ENCODE data around the gene IRS2. TPM values are rescaled to one million over a fixed set of nuclear protein-coding genes. Genes with fewer than 3 reads are reported as not detected.

The IRS2 gene
- total RNA-seq, 1 experiment from 2014 or later = 9.2 TPM

DNA sequence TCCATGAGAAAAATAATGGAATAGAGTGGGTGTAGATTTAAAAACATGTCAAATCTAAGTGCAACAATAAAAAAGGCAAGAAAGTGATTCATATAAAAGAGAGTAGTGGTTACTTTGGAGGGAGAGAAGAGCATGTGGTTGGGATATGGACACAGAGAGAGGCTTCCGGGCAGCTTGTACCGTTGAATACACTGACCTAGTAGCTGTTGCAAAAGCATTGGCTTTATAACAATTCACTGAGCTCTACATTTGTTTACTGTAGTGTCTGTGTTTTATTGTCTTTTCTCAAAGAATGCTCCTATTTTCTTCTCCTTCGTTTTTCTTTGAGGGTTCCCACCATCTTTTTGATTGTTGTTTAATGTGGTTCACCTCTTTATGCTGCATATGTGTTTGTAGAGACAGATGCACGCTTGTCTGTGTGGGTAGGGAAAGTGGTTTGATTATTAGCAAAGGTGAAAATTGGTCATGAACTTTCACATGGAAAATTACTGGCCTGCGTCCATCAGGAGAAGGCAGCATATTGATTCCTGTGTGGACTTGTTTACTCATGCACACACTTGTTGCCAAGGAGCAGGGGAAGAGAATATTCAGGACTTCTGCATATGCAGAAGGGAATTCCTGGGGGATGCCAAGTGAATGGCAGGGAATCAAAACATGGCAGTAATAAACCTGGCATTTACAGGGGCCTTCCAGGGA is 29.9 kb upstream of the IRS2 start (continued):
- TF ChIP-seq, protein P1, sequence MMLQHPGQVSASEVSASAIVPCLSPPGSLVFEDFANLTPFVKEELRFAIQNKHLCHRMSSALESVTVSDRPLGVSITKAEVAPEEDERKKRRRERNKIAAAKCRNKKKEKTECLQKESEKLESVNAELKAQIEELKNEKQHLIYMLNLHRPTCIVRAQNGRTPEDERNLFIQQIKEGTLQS (IDR thresholded peaks at IDR 0.05) = no peak
- TF ChIP-seq ZNF274 (IDR thresholded peaks at IDR 0.05; ENCODE audit: low read depth, low read length) (no peak), POLR2AphosphoS5 (IDR thresholded peaks at IDR 0.05; ENCODE audit: low read depth, low read length) (no peak)

DNA sequence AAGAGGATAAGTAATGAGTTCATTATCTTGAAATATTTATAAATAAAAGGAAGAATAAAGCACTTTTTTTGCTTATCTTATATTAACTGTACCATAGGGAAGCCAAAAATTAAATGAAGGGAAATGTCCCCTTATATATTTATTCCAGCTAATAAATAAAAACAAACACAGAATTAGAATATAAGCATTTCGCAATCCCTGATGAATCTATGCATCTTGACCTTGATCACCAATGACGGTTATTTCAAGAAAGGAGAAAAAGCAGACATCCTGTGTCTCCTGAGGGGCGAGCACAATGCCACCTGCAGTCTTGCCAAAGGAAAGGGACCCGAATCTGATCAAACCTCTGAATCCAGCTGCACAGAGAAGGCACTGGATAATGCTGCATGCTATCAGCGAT is 29.3 kb upstream of the IRS2 start:
- POLR2A ChIA-PET = no interaction called here
- CTCF ChIA-PET = no interaction called here
- intact Hi-C loops (cut with micrococcal nuclease) = no loop called here

More for the DNA sequence above, 29.3 kb upstream of the IRS2 start:
- no peaks in the 10 kb centered on the region for H3K9me3 ChIP-seq (ENCODE audit: control insufficient read depth in 1 of 2, insufficient read depth in 1 of 2, low read depth in 1 of 2, low read length in 2 of 2)
- no peaks in the 10 kb centered on the region for H3K4me1 ChIP-seq (ENCODE audit: control insufficient read depth in 1 of 2, insufficient read depth in 2 of 2, low read length in 2 of 2)
- no peaks in the 10 kb centered on the region for H3K9me2 ChIP-seq (ENCODE audit: insufficient read depth)
- H4K20me1 ChIP-seq (ENCODE audit: insufficient read depth) = no peaks in the 10 kb centered on the region
- no peak for ATAC-seq
- H3K79me2 ChIP-seq (ENCODE audit: insufficient read depth, low read length) = no peaks in the 10 kb centered on the region
- no peaks in the 10 kb centered on the region for H3K36me3 ChIP-seq (ENCODE audit: control insufficient read depth in 1 of 2, insufficient read depth in 2 of 2, low read length in 2 of 2)
- H3K9ac ChIP-seq (ENCODE audit: low read length) = no peak overlapping the region
- RAD21 ChIA-PET (ENCODE audit: low non-redundant PET in 1 of 2, low total read pairs in 2 of 2, uncharacterized antibody in 2 of 2, unreplicated experiment in 2 of 2) = no interaction called here
- no peak overlapping the region for H3K27ac ChIP-seq (ENCODE audit: low read depth, low read length)
- no peak for DNase-seq (ENCODE audit: low read depth, low spot score)
- no peak overlapping the region for H3K4me2 ChIP-seq (ENCODE audit: low read length)
- no TSS peak for BruUV-seq (replicated peaks)
- H3K27me3 ChIP-seq (ENCODE audit: insufficient read depth, low read length) = no peaks in the 10 kb centered on the region
- H3K4me3 ChIP-seq (replicated peaks in 1 of 2; ENCODE audit: low read depth in 1 of 2, low read length in 2 of 2) = no peak overlapping the region
- H2AFZ ChIP-seq (ENCODE audit: low read depth, low read length, poor library complexity, severe bottlenecking) = no peak overlapping the region
- TF ChIP-seq, protein P1 (IDR thresholded peaks at IDR 0.05) = no peak
- no peak for TF ChIP-seq CEBPB (IDR thresholded peaks at IDR 0.05; ENCODE audit: low read depth)
- TF ChIP-seq, protein P2, sequence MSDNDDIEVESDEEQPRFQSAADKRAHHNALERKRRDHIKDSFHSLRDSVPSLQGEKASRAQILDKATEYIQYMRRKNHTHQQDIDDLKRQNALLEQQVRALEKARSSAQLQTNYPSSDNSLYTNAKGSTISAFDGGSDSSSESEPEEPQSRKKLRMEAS (IDR thresholded peaks at IDR 0.05) = no peak
- no peak for TF ChIP-seq ZFX (IDR thresholded peaks at IDR 0.05)
- no peak for TF ChIP-seq TCF7L2 (IDR thresholded peaks at IDR 0.05; ENCODE audit: borderline replicate concordance, extremely low read depth, insufficient read depth, insufficient read length)
- TF ChIP-seq, protein P3, sequence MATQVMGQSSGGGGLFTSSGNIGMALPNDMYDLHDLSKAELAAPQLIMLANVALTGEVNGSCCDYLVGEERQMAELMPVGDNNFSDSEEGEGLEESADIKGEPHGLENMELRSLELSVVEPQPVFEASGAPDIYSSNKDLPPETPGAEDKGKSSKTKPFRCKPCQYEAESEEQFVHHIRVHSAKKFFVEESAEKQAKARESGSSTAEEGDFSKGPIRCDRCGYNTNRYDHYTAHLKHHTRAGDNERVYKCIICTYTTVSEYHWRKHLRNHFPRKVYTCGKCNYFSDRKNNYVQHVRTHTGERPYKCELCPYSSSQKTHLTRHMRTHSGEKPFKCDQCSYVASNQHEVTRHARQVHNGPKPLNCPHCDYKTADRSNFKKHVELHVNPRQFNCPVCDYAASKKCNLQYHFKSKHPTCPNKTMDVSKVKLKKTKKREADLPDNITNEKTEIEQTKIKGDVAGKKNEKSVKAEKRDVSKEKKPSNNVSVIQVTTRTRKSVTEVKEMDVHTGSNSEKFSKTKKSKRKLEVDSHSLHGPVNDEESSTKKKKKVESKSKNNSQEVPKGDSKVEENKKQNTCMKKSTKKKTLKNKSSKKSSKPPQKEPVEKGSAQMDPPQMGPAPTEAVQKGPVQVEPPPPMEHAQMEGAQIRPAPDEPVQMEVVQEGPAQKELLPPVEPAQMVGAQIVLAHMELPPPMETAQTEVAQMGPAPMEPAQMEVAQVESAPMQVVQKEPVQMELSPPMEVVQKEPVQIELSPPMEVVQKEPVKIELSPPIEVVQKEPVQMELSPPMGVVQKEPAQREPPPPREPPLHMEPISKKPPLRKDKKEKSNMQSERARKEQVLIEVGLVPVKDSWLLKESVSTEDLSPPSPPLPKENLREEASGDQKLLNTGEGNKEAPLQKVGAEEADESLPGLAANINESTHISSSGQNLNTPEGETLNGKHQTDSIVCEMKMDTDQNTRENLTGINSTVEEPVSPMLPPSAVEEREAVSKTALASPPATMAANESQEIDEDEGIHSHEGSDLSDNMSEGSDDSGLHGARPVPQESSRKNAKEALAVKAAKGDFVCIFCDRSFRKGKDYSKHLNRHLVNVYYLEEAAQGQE (IDR thresholded peaks at IDR 0.05; ENCODE audit: low read depth) = no peak
- TF ChIP-seq POLR2A (IDR thresholded peaks at IDR 0.05; ENCODE audit: borderline replicate concordance, extremely low read depth, insufficient read depth, insufficient read length) = no peak
- no peak for TF ChIP-seq SIN3A (IDR thresholded peaks at IDR 0.05; ENCODE audit: low read depth)
- TF ChIP-seq SRF (IDR thresholded peaks at IDR 0.05; ENCODE audit: low read depth) = no peak
- no peak for TF ChIP-seq ELF1 (IDR thresholded peaks at IDR 0.05; ENCODE audit: borderline replicate concordance, low read depth)
- TF ChIP-seq EZH2phosphoT487 (IDR thresholded peaks at IDR 0.05; ENCODE audit: borderline replicate concordance) = no peak
- no peak for TF ChIP-seq POLR2AphosphoS5 (IDR thresholded peaks at IDR 0.05; ENCODE audit: low read depth, low read length)
- TF ChIP-seq ZNF274 (IDR thresholded peaks at IDR 0.05; ENCODE audit: low read depth, low read length) = no peak
- TF ChIP-seq JUND (IDR thresholded peaks at IDR 0.05) = no peak
